Lower lobe of right lung (tissue), 2 donors: ENCODE results near the gene ZNRD2. TPM values are rescaled to one million over a fixed set of nuclear protein-coding genes. Genes with fewer than 3 reads are reported as not detected.
A peak's percentile ranks its signal among the peaks of the same experiment; 100 is the strongest.

Source experiments
- ATAC-seq, 2 donors: fragments of 200-7000 bp; cut with Tn5 transposase; one replicate each; pipeline ENCODE4 v1.9.1; 2020 to 2022; ENCODE audit warnings: mild to moderate bottlenecking in 2 of 2, moderate library complexity in 2 of 2
- DNase-seq: peaks from one replicate; pipeline ENCODE4 v3.0.0-alpha.2; 2020
- H3K27ac ChIP-seq: fragments of 200-600 bp; one replicate; pipeline ENCODE4 v1.8.0; 2022
- H3K27me3 ChIP-seq: fragments of 200-600 bp; one replicate; pipeline ENCODE4 v1.8.0; 2022; ENCODE audit warnings: low read depth
- H3K36me3 ChIP-seq: fragments of 200-600 bp; one replicate; pipeline ENCODE4 v1.8.0; 2022; ENCODE audit warnings: mild to moderate bottlenecking
- H3K4me1 ChIP-seq: fragments of 200-600 bp; one replicate; pipeline ENCODE4 v1.8.0; 2022
- H3K4me3 ChIP-seq: fragments of 200-600 bp; one replicate; pipeline ENCODE4 v1.8.0; 2022; ENCODE audit warnings: mild to moderate bottlenecking
- H3K9me3 ChIP-seq: fragments of 200-600 bp; one replicate; pipeline ENCODE4 v1.8.0; 2022
- intact Hi-C: fragments of 100-400 bp; cut with DNase I; formaldehyde crosslinking; loops from one replicate; pipeline ENCODE4 v1.11.0; 2022
- total RNA-seq: library from RNA; stranded (reverse); fragmentation: NEBNext Ultra II Directional; extraction: Animal tissue kit (Norgen Biotek cat#: 25700); gene quantifications from one replicate; pipeline ENCODE4 v1.2.1, GENCODE V29; 2021
- TF ChIP-seq, protein P1 (sequence below): fragments of 200-600 bp; IDR thresholded peaks from one replicate; pipeline ENCODE4 v1.8.0; 2022; ENCODE audit warnings: antibody characterized with exemption, mild to moderate bottlenecking
- donor health status: DM: no; HTN: yes; CAD: no; lungs with severe emphysema.

The ZNRD2 gene
- total RNA-seq, 1 donor from 2014 or later, result 25.1 TPM

GRCh38 chr11:65541093-65541982 lies 28.9 kb upstream of the ZNRD2 start:
- H3K27me3 ChIP-seq, result no peaks in the 10 kb centered on the region
- intact Hi-C loops, result no loop called here

DNA sequence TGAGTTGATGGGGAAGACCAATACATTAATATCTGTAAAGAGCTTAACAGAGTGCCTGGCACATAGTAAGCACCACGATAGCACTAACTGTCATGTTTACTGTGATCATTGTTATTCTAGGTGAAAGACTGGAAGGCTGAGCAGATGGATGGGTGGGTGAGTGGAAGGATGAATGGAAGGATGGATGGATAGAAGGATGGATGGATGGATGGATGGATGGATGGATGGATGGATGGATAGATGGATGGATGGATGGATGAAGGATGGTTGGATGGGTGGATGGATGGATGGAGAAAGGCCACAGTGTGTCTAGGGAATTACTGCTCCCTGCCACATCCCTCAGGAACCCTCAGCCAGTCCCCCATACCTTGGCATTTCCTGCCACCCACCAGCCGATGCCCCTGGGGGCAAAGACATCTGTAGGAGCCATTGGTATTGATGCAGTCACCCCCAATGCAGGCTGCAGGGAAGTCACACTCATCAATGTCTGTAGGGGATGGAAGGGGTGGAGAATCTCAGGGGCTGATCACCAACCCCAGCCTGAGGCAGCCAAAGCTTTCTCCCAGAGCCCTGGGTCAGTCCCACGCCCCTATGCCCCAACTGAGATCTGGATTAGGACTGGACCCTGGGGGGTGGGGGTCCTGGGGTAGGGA lies 27.4 kb upstream of the ZNRD2 start:
- Histone ChIP-seq H3K9me3 (no peaks in the 10 kb centered on the region), H3K4me1 (peaks cover 44% of the 10 kb centered on the region), H3K27ac (no peak overlapping the region), H3K36me3 (peaks cover 24% of the 10 kb centered on the region), H3K4me3 (no peak overlapping the region), H3K27me3 (no peaks in the 10 kb centered on the region)
- TF ChIP-seq, protein P1, sequence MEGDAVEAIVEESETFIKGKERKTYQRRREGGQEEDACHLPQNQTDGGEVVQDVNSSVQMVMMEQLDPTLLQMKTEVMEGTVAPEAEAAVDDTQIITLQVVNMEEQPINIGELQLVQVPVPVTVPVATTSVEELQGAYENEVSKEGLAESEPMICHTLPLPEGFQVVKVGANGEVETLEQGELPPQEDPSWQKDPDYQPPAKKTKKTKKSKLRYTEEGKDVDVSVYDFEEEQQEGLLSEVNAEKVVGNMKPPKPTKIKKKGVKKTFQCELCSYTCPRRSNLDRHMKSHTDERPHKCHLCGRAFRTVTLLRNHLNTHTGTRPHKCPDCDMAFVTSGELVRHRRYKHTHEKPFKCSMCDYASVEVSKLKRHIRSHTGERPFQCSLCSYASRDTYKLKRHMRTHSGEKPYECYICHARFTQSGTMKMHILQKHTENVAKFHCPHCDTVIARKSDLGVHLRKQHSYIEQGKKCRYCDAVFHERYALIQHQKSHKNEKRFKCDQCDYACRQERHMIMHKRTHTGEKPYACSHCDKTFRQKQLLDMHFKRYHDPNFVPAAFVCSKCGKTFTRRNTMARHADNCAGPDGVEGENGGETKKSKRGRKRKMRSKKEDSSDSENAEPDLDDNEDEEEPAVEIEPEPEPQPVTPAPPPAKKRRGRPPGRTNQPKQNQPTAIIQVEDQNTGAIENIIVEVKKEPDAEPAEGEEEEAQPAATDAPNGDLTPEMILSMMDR, result no peak
- intact Hi-C loops, result no loop called here
- ATAC-seq (no peak), DNase-seq (no peak)

More at GRCh38 chr11:65541093-65541982, 28.9 kb upstream of the ZNRD2 start:
- Histone ChIP-seq H3K36me3 (peaks cover 30% of the 10 kb centered on the region), H3K4me1 (peaks cover 35% of the 10 kb centered on the region), H3K9me3 (no peaks in the 10 kb centered on the region), H3K4me3 (peak overlapping the region; percentile 76), H3K27ac (peak overlapping the region; percentile 90)
- TF ChIP-seq, protein P1, result no peak
- ATAC-seq (no peak), DNase-seq (no peak)

DNA sequence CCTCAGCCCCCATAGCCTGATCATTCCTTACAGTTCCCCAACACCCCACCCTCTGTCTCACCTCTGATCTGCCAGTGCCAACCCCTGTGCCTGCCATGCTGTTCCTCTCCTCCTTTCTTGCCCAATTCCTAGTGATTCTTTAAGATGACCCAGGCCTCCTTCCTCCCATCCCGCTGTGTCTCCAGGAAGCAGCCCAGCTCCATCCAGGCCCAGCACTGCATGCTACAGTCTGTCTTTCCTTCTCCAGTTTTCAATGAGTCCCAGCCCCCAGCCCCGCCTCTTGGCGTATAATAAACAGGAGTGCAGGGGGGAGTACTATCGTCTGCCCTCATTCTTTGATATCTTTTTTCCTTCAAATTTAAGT lies 24.4 kb upstream of the ZNRD2 start:
- no peaks in the 10 kb centered on the region for H3K9me3 ChIP-seq
- H3K4me3 ChIP-seq, result peak overlapping the region; percentile 57
- intact Hi-C loops, result no loop called here
- peaks cover 33% of the 10 kb centered on the region for H3K4me1 ChIP-seq
- TF ChIP-seq, protein P1, result no peak
- DNase-seq (no peak), ATAC-seq (no peak)
- H3K27ac ChIP-seq, result peak overlapping the region; percentile 73
- H3K27me3 ChIP-seq, result no peaks in the 10 kb centered on the region
- peaks cover 28% of the 10 kb centered on the region for H3K36me3 ChIP-seq

- peak; percentile 93 to 96 for ATAC-seq
- Histone ChIP-seq H3K9me3 (no peaks in the 10 kb centered on the region), H3K36me3 (peaks cover 28% of the 10 kb centered on the region), H3K27me3 (no peaks in the 10 kb centered on the region), H3K4me3 (peak overlapping the region; percentile 57), H3K4me1 (peaks cover 27% of the 10 kb centered on the region), H3K27ac (peak overlapping the region; percentile 73)
- DNase-seq, result peak; percentile 96
- TF ChIP-seq, protein P1, result no peak
- intact Hi-C loops, result no loop called here
Measured at GRCh38 chr11:65546217-65546958, 23.9 kb upstream of the ZNRD2 start.

- TF ChIP-seq, protein P1, result no peak
- Histone ChIP-seq H3K27me3 (no peaks in the 10 kb centered on the region), H3K4me3 (no peak overlapping the region), H3K36me3 (peaks cover 29% of the 10 kb centered on the region), H3K9me3 (no peaks in the 10 kb centered on the region), H3K27ac (no peak overlapping the region), H3K4me1 (peaks cover 25% of the 10 kb centered on the region)
- intact Hi-C loops, result no loop called here
- DNase-seq (no peak), ATAC-seq (no peak)
Measured at GRCh38 chr11:65547446-65548125, 22.7 kb upstream of the ZNRD2 start.
